Measurements from ENCODE around the gene AKAIN1. TPM values are rescaled to one million over a fixed set of nuclear protein-coding genes. Genes with fewer than 3 reads are reported as not detected.

AKAIN1 gene
- not detected in 2 replicates for total RNA-seq (2014; rRNA removed; shearing (Covaris generic); ENCODE audit: low replicate concordance)

- no peak within 1 kb of the TSS for H3K4me3 ChIP-seq
- peak; percentile 6 for DNase-seq
Measured at GRCh38 chr18:5197032-5197434, at the start of gene AKAIN1. TSS of gene AKAIN1 (minus strand) at chr18:5197257. CDS start at chr18:5197053, 204 bp downstream.

GRCh38 chr18:5244941-5245340 is 47.9 kb upstream of the AKAIN1 start:
- H3K36me3 ChIP-seq: peaks cover 11% of the 10 kb centered on the region
- no peaks in the 10 kb centered on the region for H3K9me3 ChIP-seq
- H3K4me3 ChIP-seq: no peak overlapping the region
- DNase-seq: no peak
- H3K27me3 ChIP-seq: no peaks in the 10 kb centered on the region

More at GRCh38 chr18:5197032-5197434, at the start of gene AKAIN1:
- H3K27me3 ChIP-seq: no peaks in the 10 kb centered on the region; the same call in 1 of the 2 replicates
- no peaks in the 10 kb centered on the region for H3K36me3 ChIP-seq
- no peaks in the 10 kb centered on the region for H3K9me3 ChIP-seq

GRCh38 chr18:5239447-5239846 is 42.4 kb upstream of the AKAIN1 start:
- DNase-seq: no peak
- Histone ChIP-seq H3K36me3 (peaks cover 11% of the 10 kb centered on the region), H3K27me3 (no peaks in the 10 kb centered on the region), H3K9me3 (no peaks in the 10 kb centered on the region), H3K4me3 (peak overlapping the region; percentile 86)

GRCh38 chr18:5238371-5238976 is 41.4 kb upstream of the AKAIN1 start:
- Histone ChIP-seq H3K27me3 (no peaks in the 10 kb centered on the region), H3K36me3 (peaks cover 11% of the 10 kb centered on the region), H3K4me3 (peak overlapping the region; percentile 86), H3K9me3 (no peaks in the 10 kb centered on the region)
- DNase-seq: peak; percentile 32

- Histone ChIP-seq H3K27me3 (no peaks in the 10 kb centered on the region), H3K9me3 (no peaks in the 10 kb centered on the region), H3K36me3 (peaks cover 11% of the 10 kb centered on the region), H3K4me3 (peak overlapping the region; percentile 86)
- DNase-seq: peak; percentile 88
Measured at GRCh38 chr18:5237723-5238370, 40.8 kb upstream of the AKAIN1 start.

- Histone ChIP-seq H3K4me3 (peak overlapping the region; percentile 86), H3K36me3 (peaks cover 11% of the 10 kb centered on the region), H3K27me3 (no peaks in the 10 kb centered on the region), H3K9me3 (no peaks in the 10 kb centered on the region)
- DNase-seq: no peak
Measured at GRCh38 chr18:5237083-5237722, 40.1 kb upstream of the AKAIN1 start.

- no peak overlapping the region for H3K4me3 ChIP-seq
- no peaks in the 10 kb centered on the region for H3K9me3 ChIP-seq
- no peaks in the 10 kb centered on the region for H3K27me3 ChIP-seq
- H3K36me3 ChIP-seq: no peaks in the 10 kb centered on the region
- no peak for DNase-seq
Measured at GRCh38 chr18:5214583-5215351, 17.7 kb upstream of the AKAIN1 start.

- Histone ChIP-seq H3K4me3 (no peak overlapping the region), H3K9me3 (no peaks in the 10 kb centered on the region), H3K36me3 (no peaks in the 10 kb centered on the region), H3K27me3 (no peaks in the 10 kb centered on the region)
- no peak for DNase-seq
Measured at GRCh38 chr18:5207471-5208150, 10.6 kb upstream of the AKAIN1 start.

- no peaks in the 10 kb centered on the region for H3K9me3 ChIP-seq
- no peak for DNase-seq
- H3K27me3 ChIP-seq: no peaks in the 10 kb centered on the region; the same call in 1 of the 2 replicates
- H3K4me3 ChIP-seq: no peak overlapping the region
- no peaks in the 10 kb centered on the region for H3K36me3 ChIP-seq
Measured at GRCh38 chr18:5198311-5198710, 1.3 kb upstream of the AKAIN1 start.

- no peak for DNase-seq
- Histone ChIP-seq H3K9me3 (no peaks in the 10 kb centered on the region), H3K36me3 (no peaks in the 10 kb centered on the region), H3K4me3 (no peak overlapping the region), H3K27me3 (no peaks in the 10 kb centered on the region; the same call in 1 of the 2 replicates)
Measured at GRCh38 chr18:5197461-5197860, 404 bp upstream of the AKAIN1 start.

- no peaks in the 10 kb centered on the region for H3K36me3 ChIP-seq
- DNase-seq: no peak
- no peak overlapping the region for H3K4me3 ChIP-seq
- no peaks in the 10 kb centered on the region for H3K9me3 ChIP-seq
- no peaks in the 10 kb centered on the region; the same call in 1 of the 2 replicates for H3K27me3 ChIP-seq
Measured at GRCh38 chr18:5196253-5197031, 615 bp downstream of the AKAIN1 start.

GRCh38 chr18:5195656-5196055 is 1.4 kb downstream of the AKAIN1 start:
- H3K27me3 ChIP-seq: no peaks in the 10 kb centered on the region
- H3K4me3 ChIP-seq: no peak overlapping the region
- DNase-seq: no peak
- no peaks in the 10 kb centered on the region for H3K9me3 ChIP-seq
- H3K36me3 ChIP-seq: no peaks in the 10 kb centered on the region

GRCh38 chr18:5180254-5180653 is 16.8 kb downstream of the AKAIN1 start:
- DNase-seq: no peak
- Histone ChIP-seq H3K27me3 (no peaks in the 10 kb centered on the region), H3K9me3 (no peaks in the 10 kb centered on the region), H3K4me3 (no peak overlapping the region), H3K36me3 (no peaks in the 10 kb centered on the region)

- no peak for DNase-seq
- Histone ChIP-seq H3K27me3 (no peaks in the 10 kb centered on the region), H3K36me3 (no peaks in the 10 kb centered on the region)
Measured at GRCh38 chr18:5178519-5178918, 18.5 kb downstream of the AKAIN1 start.

GRCh38 chr18:5175378-5175777 is 21.7 kb downstream of the AKAIN1 start:
- Histone ChIP-seq H3K4me3 (no peak overlapping the region), H3K9me3 (no peaks in the 10 kb centered on the region), H3K27me3 (no peaks in the 10 kb centered on the region), H3K36me3 (no peaks in the 10 kb centered on the region)
- no peak for DNase-seq

More at GRCh38 chr18:5178519-5178918, 18.5 kb downstream of the AKAIN1 start:
- Histone ChIP-seq H3K4me3 (no peak overlapping the region), H3K9me3 (no peaks in the 10 kb centered on the region)

GRCh38 chr18:5173646-5174045 is 23.4 kb downstream of the AKAIN1 start:
- no peaks in the 10 kb centered on the region for H3K9me3 ChIP-seq
- DNase-seq: no peak
- H3K27me3 ChIP-seq: no peaks in the 10 kb centered on the region
- no peak overlapping the region for H3K4me3 ChIP-seq
- H3K36me3 ChIP-seq: no peaks in the 10 kb centered on the region
